ENCODE data around the gene ANKMY2. TPM values are rescaled to one million over a fixed set of nuclear protein-coding genes. Genes with fewer than 3 reads are reported as not detected.
A peak's percentile ranks its signal among the peaks of the same experiment; 100 is the strongest.
"Not testable (repeated sequence)": the region's sequence is repeated elsewhere in the genome, so short reads cannot be mapped to it uniquely, and the experiment has no call there.

ANKMY2 gene
- total and polyA plus RNA-seq, 8 donors, result 3.9 to 11.4 (median 8.2) TPM

DNA sequence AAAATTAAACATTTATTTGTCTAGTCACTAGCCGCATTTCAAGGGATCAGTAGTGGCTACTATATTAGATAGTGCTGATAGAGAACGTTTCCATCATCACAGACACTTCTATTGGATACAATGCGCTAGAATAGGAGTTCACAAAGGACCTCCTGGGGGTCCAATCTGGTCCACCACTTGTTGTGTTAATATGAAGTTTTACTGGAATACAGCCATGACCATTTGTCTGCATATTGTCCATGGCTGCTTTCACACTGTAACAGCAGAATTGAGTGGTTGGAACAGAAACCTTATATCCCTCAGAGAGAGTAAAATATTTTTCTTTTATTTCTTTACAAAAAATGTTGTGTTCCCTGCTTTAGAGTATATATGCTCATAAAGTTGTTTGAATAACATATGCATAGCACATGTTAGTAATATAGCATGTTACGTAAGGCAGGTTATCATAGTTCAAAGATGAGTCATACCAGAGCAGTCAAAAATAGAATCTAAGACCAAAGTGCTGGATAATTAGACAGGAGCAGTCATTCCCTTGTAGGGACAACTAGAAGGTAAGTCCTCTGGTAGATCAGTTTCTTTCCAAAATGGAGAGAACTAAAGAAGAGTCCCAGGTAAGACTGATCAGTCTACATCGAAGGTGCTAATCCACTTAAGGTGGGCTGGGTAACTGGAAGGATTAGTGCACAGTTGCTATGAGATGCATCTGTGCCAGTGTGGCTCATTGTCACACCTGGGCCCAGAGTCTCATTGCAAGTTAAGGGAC lies 15.3 kb upstream of the ANKMY2 start:
- Histone ChIP-seq H3K36me3 (no peaks in the 10 kb centered on the region), H3K27ac (no peak overlapping the region), H3K27me3 (no peaks in the 10 kb centered on the region), H3K4me1 (peaks cover 5 to 11% (median 10%) of the 10 kb centered on the region in 3 donors), H3K4me3 (no peak overlapping the region), H3K9me3 (no peaks in the 10 kb centered on the region)
- no peak for TF ChIP-seq CTCF (IDR thresholded peaks at IDR 0.05)
- FAIRE-seq, result peak; percentile 9
- peak; percentile 82 to 88 (median 84) for ATAC-seq
- intact Hi-C loops (cut with DNase I), result no loop called here
- WGBS, 2 donors, result 71 to 72% methylated on average over 5 of the region's 5 CpGs
- no peak for DNase-seq

- H3K4me1 ChIP-seq, result peaks cover 5 to 11% (median 10%) of the 10 kb centered on the region in 3 donors
- H3K4me3 ChIP-seq; intact Hi-C loops (cut with DNase I); H3K27me3 ChIP-seq; ATAC-seq; H3K27ac ChIP-seq; H3K36me3 ChIP-seq; H3K9me3 ChIP-seq; DNase-seq; FAIRE-seq: not testable (repeated sequence)
- 90 to 95% methylated on average over 8 of the region's 8 CpGs for WGBS, 2 donors
Measured at GRCh38 chr7:16659854-16660497, 14.4 kb upstream of the ANKMY2 start.

DNA sequence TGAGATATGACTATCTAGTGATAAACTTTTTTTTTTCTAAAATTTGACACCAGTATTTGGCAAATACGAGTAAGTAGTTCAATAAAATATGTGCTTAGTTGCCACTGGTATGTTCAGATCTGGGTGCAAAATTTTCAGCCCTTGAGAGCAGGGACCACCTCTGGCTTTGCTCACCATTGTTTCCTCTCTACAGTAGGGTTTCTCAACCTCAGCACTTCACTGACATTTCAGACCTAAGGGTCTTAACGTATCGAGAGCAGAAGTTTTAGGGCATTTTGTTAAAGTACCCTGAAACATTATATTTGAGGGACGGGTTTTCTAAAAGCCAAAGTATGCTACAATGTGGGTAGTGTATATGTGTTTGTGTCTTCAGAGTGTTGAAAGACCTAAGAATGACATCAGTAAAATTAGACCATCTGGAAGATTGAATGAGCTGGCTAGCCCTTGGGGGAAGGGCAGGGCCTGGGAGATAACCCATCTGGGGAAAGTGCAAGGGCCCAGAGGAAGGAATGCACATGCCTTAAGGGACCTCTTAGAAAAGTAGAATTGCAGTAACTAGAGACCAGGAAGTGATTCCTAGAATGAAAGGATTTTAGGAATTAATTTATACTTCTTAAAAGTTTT lies 12.2 kb upstream of the ANKMY2 start:
- peaks cover 5 to 13% (median 11%) of the 10 kb centered on the region in 3 donors for H3K4me1 ChIP-seq
- peak; percentile 66 to 83 (median 76) for ATAC-seq
- H3K27ac ChIP-seq, result no peak overlapping the region
- FAIRE-seq, result no peak
- no peaks in the 10 kb centered on the region for H3K9me3 ChIP-seq
- TF ChIP-seq CTCF (IDR thresholded peaks at IDR 0.05), result no peak
- H3K36me3 ChIP-seq, result no peaks in the 10 kb centered on the region
- intact Hi-C loops (cut with DNase I), result no loop called here
- WGBS, 2 donors, result 71 to 76% methylated on average over 4 of the region's 4 CpGs
- H3K27me3 ChIP-seq, result no peaks in the 10 kb centered on the region
- no peak overlapping the region for H3K4me3 ChIP-seq
- DNase-seq, result peak in 3 of 6 donors; percentile 34 to 36 (median 35)

DNA sequence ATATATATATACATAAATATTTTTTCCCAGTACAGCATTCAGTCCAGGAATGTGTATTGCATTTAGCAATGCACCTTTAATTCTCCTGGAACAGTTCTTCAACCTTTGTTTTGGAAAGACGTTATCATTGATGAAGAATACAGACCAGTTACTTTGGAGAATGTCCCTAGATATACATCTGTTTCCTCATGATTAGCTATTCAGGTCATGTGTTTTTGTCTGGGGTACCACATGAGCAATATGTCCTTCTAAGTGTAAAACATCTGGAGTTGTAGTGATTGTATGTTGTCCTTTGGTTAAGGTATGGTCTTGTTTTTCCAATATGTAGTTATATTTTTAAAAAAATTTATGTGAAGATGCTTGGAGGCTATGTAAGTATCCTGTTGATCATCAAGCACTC lies 10.6 kb upstream of the ANKMY2 start:
- WGBS, 2 donors, result 67 to 68% methylated on average over 1 of the region's 1 CpG
- no peak for DNase-seq
- FAIRE-seq, result no peak
- intact Hi-C loops (cut with DNase I), result no loop called here
- Histone ChIP-seq H3K27ac (no peak overlapping the region), H3K9me3 (no peaks in the 10 kb centered on the region), H3K27me3 (no peaks in the 10 kb centered on the region), H3K4me3 (no peak overlapping the region), H3K36me3 (no peaks in the 10 kb centered on the region), H3K4me1 (peaks cover 5 to 10% (median 8%) of the 10 kb centered on the region in 3 donors)
- no peak for ATAC-seq
- TF ChIP-seq CTCF (IDR thresholded peaks at IDR 0.05), result no peak

GRCh38 chr7:16655394-16655793 lies 9.8 kb upstream of the ANKMY2 start:
- Histone ChIP-seq H3K4me3 (no peak overlapping the region), H3K27me3 (no peaks in the 10 kb centered on the region), H3K27ac (no peak overlapping the region), H3K36me3 (no peaks in the 10 kb centered on the region), H3K4me1 (peaks cover under 1 to 4% (median under 1%) of the 10 kb centered on the region in 3 donors), H3K9me3 (no peaks in the 10 kb centered on the region)
- intact Hi-C loops (cut with DNase I), result no loop called here
- FAIRE-seq (no peak), DNase-seq (no peak), ATAC-seq (no peak)
- TF ChIP-seq CTCF (IDR thresholded peaks at IDR 0.05), result no peak
